ENCODE measurements around the gene TNKS2.

DNA sequence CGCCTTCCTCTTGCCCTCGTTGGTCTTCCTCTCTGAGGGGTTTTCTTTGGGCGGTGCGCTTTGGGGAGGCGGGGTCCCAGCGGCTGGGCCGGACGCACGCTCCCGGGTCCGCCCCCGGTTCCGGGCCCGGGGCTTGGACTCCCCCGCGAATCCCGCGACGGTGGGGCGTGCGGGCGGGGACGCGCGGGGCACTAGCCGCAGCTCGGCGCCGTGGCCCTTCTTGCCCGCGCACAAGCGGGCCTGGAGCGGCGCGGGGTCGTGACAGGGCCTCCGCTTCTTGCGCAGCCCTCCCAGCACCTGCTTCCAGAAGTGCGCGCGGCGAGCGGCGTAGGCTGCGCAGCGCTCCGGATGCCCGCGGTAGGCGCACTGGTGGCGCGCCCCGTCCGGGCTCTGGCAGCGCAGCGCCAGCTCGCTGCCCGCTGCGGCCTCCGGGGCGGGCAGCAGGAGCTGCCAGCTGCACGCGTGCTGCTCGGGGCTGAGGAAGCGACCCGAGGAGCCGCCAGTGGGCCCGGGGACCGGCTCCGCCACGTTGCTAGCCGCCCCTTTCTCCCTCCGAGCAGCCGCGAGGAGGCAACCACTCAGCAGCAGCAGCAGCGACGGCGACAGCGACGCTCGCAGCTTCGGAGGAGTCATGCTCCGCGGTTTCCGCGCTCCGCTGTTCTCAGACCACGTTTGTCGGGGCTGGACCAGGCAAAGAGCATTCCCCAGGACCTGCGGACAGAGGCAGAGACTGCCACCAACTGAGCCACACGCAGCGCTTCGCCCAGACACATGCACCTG, 110.3 kb downstream of the TNKS2 start:
- TF ChIP-seq CTCF (optimal IDR thresholded peaks at IDR 0.05 in 1 of 3, IDR thresholded peaks at IDR 0.05 in 1 of 3, conservative IDR thresholded peaks at IDR 0.05 in 1 of 3; ENCODE audit: extremely low read depth in 1 of 3, insufficient read depth in 2 of 3, low read length in 3 of 3) = peak; percentile 32 to 90 (median 48)
- no peak for TF ChIP-seq EZH2 (IDR thresholded peaks at IDR 0.05; ENCODE audit: low read length)

Data from keratinocyte (primary cell).